Testis (tissue), 3 donors: ENCODE results near the gene FGF12. TPM values are rescaled to one million over a fixed set of nuclear protein-coding genes. Genes with fewer than 3 reads are reported as not detected.

ENCODE experiments used
- DNase-seq: peaks from one replicate; pipeline ENCODE4 v3.0.0-alpha.2; 2019
- H3K27ac ChIP-seq, 2 donors: fragments of 200-600 bp; sonication (generic); one replicate each; pipeline ENCODE4 v1.5.1; 2019
- H3K27me3 ChIP-seq: fragments of 200-600 bp; sonication (generic); one replicate; pipeline ENCODE4 v1.5.1; 2019
- H3K36me3 ChIP-seq: fragments of 200-600 bp; sonication (generic); one replicate; pipeline ENCODE4 v1.5.1; 2017; ENCODE audit warnings: low read depth; ENCODE audit errors: missing control alignments
- H3K4me1 ChIP-seq: fragments of 200-600 bp; sonication (generic); one replicate; pipeline ENCODE4 v1.5.1; 2019
- H3K4me3 ChIP-seq, 2 donors: fragments of 200-600 bp; sonication (generic); one replicate each; pipeline ENCODE4 v1.5.1; 2017 to 2019
- H3K9me3 ChIP-seq: fragments of 200-600 bp; sonication (generic); one replicate; pipeline ENCODE4 v1.5.1; 2017
- CTCF ChIP-seq, 3 experiments: fragments of 450-650 bp in 2 of 3; fragments of 200-600 bp in 1 of 3; sonication (generic) in 1 of 3; IDR thresholded peaks; one replicate each; pipeline ENCODE4 v1.5.1; 2016 to 2019; ENCODE audit warnings: antibody characterized with exemption in 3 of 3, mild to moderate bottlenecking in 2 of 3, moderate library complexity in 1 of 3
- POLR2A ChIP-seq: fragments of 450-650 bp; IDR thresholded peaks from one replicate; pipeline ENCODE4 v1.6.1; 2017; ENCODE audit warnings: antibody characterized with exemption, mild to moderate bottlenecking, moderate library complexity
- WGBS, 2 donors: methylation state at CpG; one replicate each; pipeline ENCODE4 v1.1.5; 2018; 5-methylcytosine and 5-hydroxymethylcytosine counted together
- intact Hi-C: fragments of 100-400 bp; cut with DNase I; formaldehyde crosslinking; loops from one replicate; pipeline ENCODE4 v1.15.1; 2023; ENCODE audit warnings: low total_unique reads
- polyA plus RNA-seq: library from polyadenylated mRNA; stranded (reverse); fragments of 350-450 nt; fragmentation: Illumina TruSeq; extraction: RNeasy Lipid Tissue Mini Kit (QIAGEN cat#74804); gene quantifications from one replicate; pipeline ENCODE4 v1.2.3, GENCODE V29; 2014; ENCODE audit warnings: low read depth, low replicate concordance; ENCODE audit not compliant: insufficient read depth
- total RNA-seq, 2 donors: library from RNA; depleted of rRNA; stranded (reverse); fragments of >200 nt; gene quantifications; one replicate each; pipeline ENCODE4 v1.2.3, GENCODE V29; 2016

FGF12 gene
- total and polyA plus RNA-seq, 3 donors from 2014 or later, result 2.3 to 3.3 (median 3.0) TPM

- WGBS, 2 donors, result 13 to 18% methylated on average over 12 of the region's 12 CpGs
- H3K4me1 ChIP-seq, result no peaks in the 10 kb centered on the region
- TF ChIP-seq POLR2A (no peak), CTCF (IDR thresholded peaks at IDR 0.05) (peak; percentile 76 to 99 (median 92))
- no peaks in the 10 kb centered on the region for H3K9me3 ChIP-seq
- no peaks in the 10 kb centered on the region for H3K27me3 ChIP-seq
- no peak overlapping the region for H3K27ac ChIP-seq
- DNase-seq, result peak; percentile 82
- H3K4me3 ChIP-seq, result no peak overlapping the region
- H3K36me3 ChIP-seq, result no peaks in the 10 kb centered on the region
- intact Hi-C loops, result no loop called here
Measured at GRCh38 chr3:192444096-192444790, 283.1 kb downstream of the FGF12 start.

GRCh38 chr3:192435241-192435640 lies 292.1 kb downstream of the FGF12 start:
- no peak overlapping the region for H3K4me3 ChIP-seq
- WGBS, 2 donors, result 64 to 94% methylated on average over 3 of the region's 3 CpGs
- no peaks in the 10 kb centered on the region for H3K36me3 ChIP-seq
- H3K4me1 ChIP-seq, result no peaks in the 10 kb centered on the region
- H3K9me3 ChIP-seq, result no peaks in the 10 kb centered on the region
- intact Hi-C loops, result no loop called here
- TF ChIP-seq POLR2A (no peak), CTCF (IDR thresholded peaks at IDR 0.05) (no peak)
- no peak for DNase-seq
- H3K27ac ChIP-seq, result no peak overlapping the region
- H3K27me3 ChIP-seq, result no peaks in the 10 kb centered on the region

- no peaks in the 10 kb centered on the region for H3K27me3 ChIP-seq
- WGBS, 2 donors, result 74 to 83% methylated on average over 2 of the region's 2 CpGs
- H3K36me3 ChIP-seq, result no peaks in the 10 kb centered on the region
- intact Hi-C loops, result no loop called here
- DNase-seq, result no peak
- H3K9me3 ChIP-seq, result no peaks in the 10 kb centered on the region
- H3K4me3 ChIP-seq, result no peak overlapping the region
- H3K4me1 ChIP-seq, result no peaks in the 10 kb centered on the region
- no peak for TF ChIP-seq POLR2A
- no peak for TF ChIP-seq CTCF (IDR thresholded peaks at IDR 0.05)
- no peak overlapping the region for H3K27ac ChIP-seq
Measured at GRCh38 chr3:192434186-192434585, 293.2 kb downstream of the FGF12 start.

GRCh38 chr3:192433704-192434103 lies 293.6 kb downstream of the FGF12 start:
- Histone ChIP-seq H3K36me3 (no peaks in the 10 kb centered on the region), H3K27me3 (no peaks in the 10 kb centered on the region), H3K4me1 (no peaks in the 10 kb centered on the region), H3K4me3 (no peak overlapping the region), H3K27ac (no peak overlapping the region), H3K9me3 (no peaks in the 10 kb centered on the region)
- intact Hi-C loops, result no loop called here
- DNase-seq, result no peak
- TF ChIP-seq POLR2A, result no peak
- TF ChIP-seq CTCF (IDR thresholded peaks at IDR 0.05), result no peak
- 73 to 79% methylated on average over 5 of the region's 5 CpGs for whole genome bisulfite sequencing, 2 donors

GRCh38 chr3:192422997-192423342 lies 304.4 kb downstream of the FGF12 start:
- Histone ChIP-seq H3K36me3 (no peaks in the 10 kb centered on the region), H3K27me3 (no peaks in the 10 kb centered on the region), H3K27ac (no peak overlapping the region), H3K4me1 (no peaks in the 10 kb centered on the region), H3K4me3 (no peak overlapping the region), H3K9me3 (no peaks in the 10 kb centered on the region)
- DNase-seq, result no peak
- intact Hi-C loops, result no loop called here
- TF ChIP-seq POLR2A (no peak), CTCF (IDR thresholded peaks at IDR 0.05) (peak in 1 of 3 experiments; percentile 31)
- 78 to 88% methylated on average over 2 of the region's 2 CpGs for WGBS, 2 donors
